CD14-positive monocyte (primary cell): ENCODE results near the gene UNC13B. TPM values are rescaled to one million over a fixed set of nuclear protein-coding genes. Genes with fewer than 3 reads are reported as not detected.

Experiments
- DNase-seq, 3 donors: peaks; one replicate each; pipeline ENCODE4 v3.0.0-alpha.2; 2011 to 2022
- H2AFZ ChIP-seq: 2 replicates; pipeline ENCODE4 v1.6.0; 2012; ENCODE audit warnings: mild to moderate bottlenecking, low read depth, low read length, inconsistent platforms; ENCODE audit not compliant: insufficient read depth, poor library complexity, severe bottlenecking
- H3K27ac ChIP-seq, 2 donors: 1 replicate in 1 of 2; 2 replicates in 1 of 2; pipeline ENCODE4 v1.5.1; 2012 to 2013; ENCODE audit warnings: low read length in 2 of 2, control low read depth in 1 of 2, inconsistent platforms in 1 of 2, low read depth in 1 of 2, mild to moderate bottlenecking in 1 of 2
- H3K27me3 ChIP-seq, 2 donors: one replicate each; pipeline versions ENCODE4 v1.6.0 to v1.6.1; 2011 to 2013; ENCODE audit warnings: low read length in 2 of 2; ENCODE audit not compliant: control insufficient read depth in 2 of 2, insufficient read depth in 2 of 2
- H3K36me3 ChIP-seq, 2 donors: replicated peaks in 1 of 2; 1 replicate in 1 of 2; 2 replicates in 1 of 2; pipeline versions ENCODE4 v1.5.1 to v1.6.1; 2012 to 2013; ENCODE audit warnings: low read length in 2 of 2, control low read depth in 1 of 2, inconsistent platforms in 1 of 2, mild to moderate bottlenecking in 1 of 2; ENCODE audit not compliant: insufficient read depth in 2 of 2, control insufficient read depth in 1 of 2
- H3K4me1 ChIP-seq, 2 donors: 1 replicate in 1 of 2; 2 replicates in 1 of 2; pipeline versions ENCODE4 v1.5.1 to v1.6.1; 2012 to 2013; ENCODE audit warnings: low read length in 2 of 2, control low read depth in 1 of 2, inconsistent platforms in 1 of 2, mild to moderate bottlenecking in 1 of 2, moderate library complexity in 1 of 2; ENCODE audit not compliant: insufficient read depth in 2 of 2, control insufficient read depth in 1 of 2
- H3K4me2 ChIP-seq: replicated peaks from 2 replicates; pipeline ENCODE3; 2012; ENCODE audit warnings: low read length, moderate library complexity, mild to moderate bottlenecking; ENCODE audit not compliant: poor library complexity, severe bottlenecking; ENCODE audit errors: extremely low read depth
- H3K4me3 ChIP-seq, 3 experiments: fragments of 200-600 bp in 1 of 3; sonication (generic) in 1 of 3; replicated peaks in 1 of 3; 1 replicate in 2 of 3; 2 replicates in 1 of 3; pipeline ENCODE4 v1.5.1; 2011 to 2013; ENCODE audit warnings: low read length in 3 of 3, mild to moderate bottlenecking in 3 of 3, control low read depth in 2 of 3, low read depth in 2 of 3, inconsistent platforms in 1 of 3, moderate library complexity in 1 of 3
- H3K79me2 ChIP-seq: 2 replicates; pipeline ENCODE4 v1.6.0; 2012; ENCODE audit warnings: mild to moderate bottlenecking, control low read depth, inconsistent platforms, low read length, moderate library complexity; ENCODE audit not compliant: insufficient read depth
- H3K9ac ChIP-seq: 2 replicates; pipeline ENCODE4 v1.6.0; 2017; ENCODE audit warnings: low read length, mild to moderate bottlenecking; ENCODE audit not compliant: insufficient read depth, poor library complexity, severe bottlenecking
- H3K9me3 ChIP-seq, 2 donors: replicated peaks in 1 of 2; 1 replicate in 1 of 2; 2 replicates in 1 of 2; pipeline versions ENCODE4 v1.5.1 to v1.6.1; 2012 to 2013; ENCODE audit warnings: low read length in 2 of 2, control low read depth in 1 of 2; ENCODE audit not compliant: control insufficient read depth in 1 of 2, insufficient read depth in 1 of 2
- H4K20me1 ChIP-seq: 2 replicates; pipeline ENCODE4 v1.6.0; 2012; ENCODE audit warnings: mild to moderate bottlenecking, low read length, control low read depth, moderate library complexity; ENCODE audit not compliant: insufficient read depth
- H3K27ac Mint-ChIP-seq, 7 donors: one replicate each; pipeline ENCODE4 v1.8.0; 2020; ENCODE audit warnings: mild to moderate bottlenecking in 7 of 7, mixed read lengths in 7 of 7, moderate library complexity in 6 of 7, inconsistent platforms in 2 of 7
- H3K27me3 Mint-ChIP-seq, 3 donors: one replicate each; pipeline ENCODE4 v1.8.0; 2021 to 2022; ENCODE audit warnings: low read depth in 3 of 3, mild to moderate bottlenecking in 3 of 3, mixed read lengths in 3 of 3, moderate library complexity in 3 of 3, inconsistent platforms in 1 of 3
- H3K36me3 Mint-ChIP-seq, 2 donors: one replicate each; pipeline ENCODE4 v1.8.0; 2020; ENCODE audit warnings: mixed read lengths in 2 of 2, inconsistent platforms in 1 of 2, mild to moderate bottlenecking in 1 of 2
- H3K4me1 Mint-ChIP-seq: one replicate; pipeline ENCODE4 v1.8.0; 2020; ENCODE audit warnings: mild to moderate bottlenecking, mixed read lengths
- H3K4me3 Mint-ChIP-seq, 2 donors: one replicate each; pipeline ENCODE4 v1.8.0; 2020; ENCODE audit warnings: mild to moderate bottlenecking in 2 of 2, mixed read lengths in 2 of 2, moderate library complexity in 1 of 2
- H3K9me3 Mint-ChIP-seq, 7 donors: one replicate each; pipeline ENCODE4 v1.8.0; 2020 to 2022; ENCODE audit warnings: mixed read lengths in 7 of 7, mild to moderate bottlenecking in 6 of 7, moderate library complexity in 6 of 7, inconsistent platforms in 2 of 7
- WGBS: methylation state at CpG from one replicate; pipeline ENCODE4 v1.1.5; 2013; ENCODE audit warnings: missing lambda C conversion rate; ENCODE audit not compliant: insufficient coverage; 5-methylcytosine and 5-hydroxymethylcytosine counted together
- intact Hi-C, 2 donors: fragments of 100-400 bp; cut with micrococcal nuclease; formaldehyde crosslinking; loops; one replicate each; pipeline versions ENCODE4 v1.15.0 to v1.15.1; 2023
- polyA plus RNA-seq, 3 donors: library from polyadenylated mRNA; depleted of rRNA in 1 of 3; unstranded in 2 of 3; stranded (reverse) in 1 of 3; fragments of 300-500 nt in 2 of 3; fragments of >200 nt in 1 of 3; fragmentation: Illumina TruSeq in 2 of 3; gene quantifications; 1 replicate in 2 of 3; 2 replicates in 1 of 3; pipeline ENCODE4 v1.2.3, GENCODE V29; 2012 to 2021
- TF ChIP-seq, protein P1 (sequence below): fragments of 200-600 bp; IDR thresholded peaks from one replicate; pipeline ENCODE4 v1.8.0; 2022; ENCODE audit warnings: antibody characterized with exemption, mild to moderate bottlenecking

Gene UNC13B
- polyA plus RNA-seq, 3 donors, result 0.41 to 0.81 (median 0.66) TPM

DNA sequence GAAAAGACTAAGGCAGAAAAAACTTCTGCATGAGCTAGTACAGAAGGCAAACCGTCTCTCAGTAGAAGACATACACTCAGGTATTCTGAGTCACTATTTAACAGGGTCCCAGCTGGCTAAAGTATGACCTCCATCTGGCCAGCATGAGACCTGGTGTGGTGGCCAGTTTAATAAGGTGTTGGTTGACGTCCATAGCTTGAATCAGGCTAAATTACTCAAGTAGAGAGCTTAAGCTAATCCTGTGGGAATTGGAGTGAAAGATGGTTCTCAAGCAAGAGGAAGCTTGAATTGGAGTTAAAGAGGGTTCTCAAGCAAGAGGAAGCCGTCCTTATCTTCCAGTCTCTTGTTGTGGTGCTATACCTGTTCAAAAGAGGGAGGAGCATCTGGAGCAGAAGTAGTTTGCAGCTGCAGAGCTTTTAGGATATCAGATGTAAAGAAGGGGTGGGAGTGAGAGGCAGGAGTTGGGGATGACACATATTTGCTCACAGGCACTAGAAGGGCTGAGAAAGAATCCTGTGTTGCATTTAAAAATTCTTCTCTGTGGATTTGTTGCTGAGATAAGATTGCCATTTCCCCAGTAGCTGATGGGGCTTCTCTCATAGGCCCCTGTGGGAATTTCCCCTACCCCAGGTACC lies 192.0 kb downstream of the UNC13B start:
- H3K27me3 Mint-ChIP-seq, result no peaks in the 10 kb centered on the region
- Histone ChIP-seq H3K79me2 (no peaks in the 10 kb centered on the region), H3K27me3 (no peaks in the 10 kb centered on the region), H3K4me2 (no peak overlapping the region), H3K4me3 (no peak overlapping the region), H3K36me3 (no peaks in the 10 kb centered on the region), H3K27ac (no peak overlapping the region), H2AFZ (no peak overlapping the region), H3K9me3 (no peaks in the 10 kb centered on the region), H4K20me1 (no peaks in the 10 kb centered on the region), H3K4me1 (no peaks in the 10 kb centered on the region), H3K9ac (no peak overlapping the region)
- no peaks in the 10 kb centered on the region for H3K4me1 Mint-ChIP-seq
- H3K4me3 Mint-ChIP-seq, result no peak overlapping the region
- intact Hi-C loops, result no loop called here
- H3K27ac Mint-ChIP-seq, result no peak overlapping the region
- TF ChIP-seq, protein P1, sequence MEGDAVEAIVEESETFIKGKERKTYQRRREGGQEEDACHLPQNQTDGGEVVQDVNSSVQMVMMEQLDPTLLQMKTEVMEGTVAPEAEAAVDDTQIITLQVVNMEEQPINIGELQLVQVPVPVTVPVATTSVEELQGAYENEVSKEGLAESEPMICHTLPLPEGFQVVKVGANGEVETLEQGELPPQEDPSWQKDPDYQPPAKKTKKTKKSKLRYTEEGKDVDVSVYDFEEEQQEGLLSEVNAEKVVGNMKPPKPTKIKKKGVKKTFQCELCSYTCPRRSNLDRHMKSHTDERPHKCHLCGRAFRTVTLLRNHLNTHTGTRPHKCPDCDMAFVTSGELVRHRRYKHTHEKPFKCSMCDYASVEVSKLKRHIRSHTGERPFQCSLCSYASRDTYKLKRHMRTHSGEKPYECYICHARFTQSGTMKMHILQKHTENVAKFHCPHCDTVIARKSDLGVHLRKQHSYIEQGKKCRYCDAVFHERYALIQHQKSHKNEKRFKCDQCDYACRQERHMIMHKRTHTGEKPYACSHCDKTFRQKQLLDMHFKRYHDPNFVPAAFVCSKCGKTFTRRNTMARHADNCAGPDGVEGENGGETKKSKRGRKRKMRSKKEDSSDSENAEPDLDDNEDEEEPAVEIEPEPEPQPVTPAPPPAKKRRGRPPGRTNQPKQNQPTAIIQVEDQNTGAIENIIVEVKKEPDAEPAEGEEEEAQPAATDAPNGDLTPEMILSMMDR, result no peak
- WGBS, result 92% methylated on average over 2 of the region's 3 CpGs
- DNase-seq, result no peak
- H3K9me3 Mint-ChIP-seq, result peaks cover 0 to 2% (median 0%) of the 10 kb centered on the region in 7 donors
- no peaks in the 10 kb centered on the region for H3K36me3 Mint-ChIP-seq

DNA sequence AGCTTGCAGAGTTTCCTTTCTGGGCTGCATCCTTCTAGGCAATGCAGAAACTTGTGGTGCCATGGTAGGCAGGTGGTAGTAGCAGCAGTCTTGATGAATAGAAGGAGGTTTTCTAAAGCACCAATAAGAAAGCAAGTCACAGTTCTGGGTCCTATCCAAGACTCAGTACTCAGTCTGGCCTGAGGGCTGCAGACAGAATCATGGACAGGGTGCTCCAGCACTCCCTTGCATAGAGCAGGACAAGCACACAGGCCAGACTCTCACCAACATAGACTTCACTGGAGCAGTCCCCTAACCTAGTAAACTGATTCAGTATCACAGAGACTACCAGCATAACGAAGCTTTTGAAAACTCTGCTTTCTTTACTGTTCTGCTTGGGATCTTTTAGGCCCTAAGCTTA lies 194.1 kb downstream of the UNC13B start:
- Histone ChIP-seq H3K79me2 (no peaks in the 10 kb centered on the region), H3K9me3 (no peaks in the 10 kb centered on the region), H3K36me3 (no peaks in the 10 kb centered on the region), H3K4me1 (no peaks in the 10 kb centered on the region), H3K27me3 (no peaks in the 10 kb centered on the region), H3K4me2 (no peak overlapping the region), H4K20me1 (no peaks in the 10 kb centered on the region), H3K9ac (no peak overlapping the region), H3K27ac (no peak overlapping the region), H2AFZ (no peak overlapping the region), H3K4me3 (no peak overlapping the region)
- intact Hi-C loops, result no loop called here
- TF ChIP-seq, protein P1, result no peak
- H3K4me3 Mint-ChIP-seq, result no peak overlapping the region
- peaks cover 0 to 2% (median 0%) of the 10 kb centered on the region in 7 donors for H3K9me3 Mint-ChIP-seq
- no peak for DNase-seq
- no peaks in the 10 kb centered on the region for H3K27me3 Mint-ChIP-seq
- no peaks in the 10 kb centered on the region for H3K4me1 Mint-ChIP-seq
- H3K27ac Mint-ChIP-seq, result no peak overlapping the region
- no CpG with 5 or more reads among the region's 1 CpG for WGBS
- no peaks in the 10 kb centered on the region for H3K36me3 Mint-ChIP-seq
